ENCODE results near the gene ENO2.

DNA sequence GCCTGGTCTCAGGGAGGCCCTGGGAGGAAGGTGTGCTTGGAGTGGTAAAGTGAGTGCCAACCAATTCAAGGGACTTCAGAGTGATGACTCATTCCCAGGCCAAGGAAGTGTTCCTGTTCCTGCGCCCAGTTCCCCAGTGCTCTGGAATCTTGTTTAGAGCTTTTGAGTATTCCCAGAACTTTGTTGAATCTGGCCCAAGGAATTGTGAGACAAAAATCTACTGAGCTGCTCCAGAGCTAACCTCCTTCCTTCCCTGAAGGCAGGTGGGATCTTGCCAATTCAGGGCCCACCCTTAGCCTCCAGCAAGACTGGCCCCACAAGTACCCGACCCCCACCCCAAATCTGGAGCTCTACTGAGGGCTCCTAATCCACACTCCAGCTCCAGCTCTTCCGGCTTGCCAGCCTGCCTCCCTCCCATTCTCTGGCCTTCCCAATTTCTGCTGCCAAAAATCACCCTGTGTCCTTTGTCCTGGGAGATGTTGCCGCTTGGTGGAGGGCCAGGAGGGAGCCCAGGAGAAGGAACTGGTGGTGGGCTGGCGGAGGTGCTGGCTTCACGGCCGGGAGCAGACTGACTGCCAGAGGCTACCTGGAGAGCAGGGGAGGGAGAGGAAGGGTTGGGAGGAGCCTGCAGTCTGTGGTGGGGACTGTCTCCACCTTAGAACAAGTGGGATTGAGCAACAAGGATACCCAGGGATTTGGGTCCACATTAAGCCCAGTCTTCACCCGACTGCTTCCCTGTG lies 11.3 kb downstream of the ENO2 start:
- TF ChIP-seq, protein P1, sequence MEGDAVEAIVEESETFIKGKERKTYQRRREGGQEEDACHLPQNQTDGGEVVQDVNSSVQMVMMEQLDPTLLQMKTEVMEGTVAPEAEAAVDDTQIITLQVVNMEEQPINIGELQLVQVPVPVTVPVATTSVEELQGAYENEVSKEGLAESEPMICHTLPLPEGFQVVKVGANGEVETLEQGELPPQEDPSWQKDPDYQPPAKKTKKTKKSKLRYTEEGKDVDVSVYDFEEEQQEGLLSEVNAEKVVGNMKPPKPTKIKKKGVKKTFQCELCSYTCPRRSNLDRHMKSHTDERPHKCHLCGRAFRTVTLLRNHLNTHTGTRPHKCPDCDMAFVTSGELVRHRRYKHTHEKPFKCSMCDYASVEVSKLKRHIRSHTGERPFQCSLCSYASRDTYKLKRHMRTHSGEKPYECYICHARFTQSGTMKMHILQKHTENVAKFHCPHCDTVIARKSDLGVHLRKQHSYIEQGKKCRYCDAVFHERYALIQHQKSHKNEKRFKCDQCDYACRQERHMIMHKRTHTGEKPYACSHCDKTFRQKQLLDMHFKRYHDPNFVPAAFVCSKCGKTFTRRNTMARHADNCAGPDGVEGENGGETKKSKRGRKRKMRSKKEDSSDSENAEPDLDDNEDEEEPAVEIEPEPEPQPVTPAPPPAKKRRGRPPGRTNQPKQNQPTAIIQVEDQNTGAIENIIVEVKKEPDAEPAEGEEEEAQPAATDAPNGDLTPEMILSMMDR (IDR thresholded peaks at IDR 0.05), result no peak
- no peak for TF ChIP-seq SIN3A (IDR thresholded peaks at IDR 0.05; ENCODE audit: borderline replicate concordance, insufficient read depth, low read depth, low read length)
- TF ChIP-seq, protein P2, sequence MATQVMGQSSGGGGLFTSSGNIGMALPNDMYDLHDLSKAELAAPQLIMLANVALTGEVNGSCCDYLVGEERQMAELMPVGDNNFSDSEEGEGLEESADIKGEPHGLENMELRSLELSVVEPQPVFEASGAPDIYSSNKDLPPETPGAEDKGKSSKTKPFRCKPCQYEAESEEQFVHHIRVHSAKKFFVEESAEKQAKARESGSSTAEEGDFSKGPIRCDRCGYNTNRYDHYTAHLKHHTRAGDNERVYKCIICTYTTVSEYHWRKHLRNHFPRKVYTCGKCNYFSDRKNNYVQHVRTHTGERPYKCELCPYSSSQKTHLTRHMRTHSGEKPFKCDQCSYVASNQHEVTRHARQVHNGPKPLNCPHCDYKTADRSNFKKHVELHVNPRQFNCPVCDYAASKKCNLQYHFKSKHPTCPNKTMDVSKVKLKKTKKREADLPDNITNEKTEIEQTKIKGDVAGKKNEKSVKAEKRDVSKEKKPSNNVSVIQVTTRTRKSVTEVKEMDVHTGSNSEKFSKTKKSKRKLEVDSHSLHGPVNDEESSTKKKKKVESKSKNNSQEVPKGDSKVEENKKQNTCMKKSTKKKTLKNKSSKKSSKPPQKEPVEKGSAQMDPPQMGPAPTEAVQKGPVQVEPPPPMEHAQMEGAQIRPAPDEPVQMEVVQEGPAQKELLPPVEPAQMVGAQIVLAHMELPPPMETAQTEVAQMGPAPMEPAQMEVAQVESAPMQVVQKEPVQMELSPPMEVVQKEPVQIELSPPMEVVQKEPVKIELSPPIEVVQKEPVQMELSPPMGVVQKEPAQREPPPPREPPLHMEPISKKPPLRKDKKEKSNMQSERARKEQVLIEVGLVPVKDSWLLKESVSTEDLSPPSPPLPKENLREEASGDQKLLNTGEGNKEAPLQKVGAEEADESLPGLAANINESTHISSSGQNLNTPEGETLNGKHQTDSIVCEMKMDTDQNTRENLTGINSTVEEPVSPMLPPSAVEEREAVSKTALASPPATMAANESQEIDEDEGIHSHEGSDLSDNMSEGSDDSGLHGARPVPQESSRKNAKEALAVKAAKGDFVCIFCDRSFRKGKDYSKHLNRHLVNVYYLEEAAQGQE (IDR thresholded peaks at IDR 0.05; ENCODE audit: insufficient read depth in 1 of 2, low read depth in 2 of 2, low read length in 1 of 2), result no peak
